HK-2 (cell line): ENCODE measurements around the gene STAT4.

Experiments
- DNase-seq: peaks from one replicate; pipeline ENCODE4 v3.0.0-alpha.2; 2018; ENCODE audit not compliant: unreplicated experiment

The STAT4 gene

GRCh38 chr2:191144217-191144616, 6.6 kb downstream of the STAT4 start:
- no peak for DNase-seq

- DNase-seq: no peak
Measured at GRCh38 chr2:191143791-191144190, 7.0 kb downstream of the STAT4 start.

- DNase-seq: no peak
Measured at GRCh38 chr2:191128911-191129304, 21.9 kb downstream of the STAT4 start.

GRCh38 chr2:191128172-191128910, 22.5 kb downstream of the STAT4 start:
- no peak for DNase-seq

- DNase-seq: no peak
Measured at GRCh38 chr2:191127235-191127634, 23.6 kb downstream of the STAT4 start.

GRCh38 chr2:191126386-191127085, 24.3 kb downstream of the STAT4 start:
- no peak for DNase-seq

GRCh38 chr2:191125646-191126045, 25.1 kb downstream of the STAT4 start:
- DNase-seq: no peak

- no peak for DNase-seq
Measured at GRCh38 chr2:191122638-191123294, 28.0 kb downstream of the STAT4 start.

- no peak for DNase-seq
Measured at GRCh38 chr2:191117341-191117740, 33.5 kb downstream of the STAT4 start.

GRCh38 chr2:191115804-191116203, 35.0 kb downstream of the STAT4 start:
- DNase-seq: no peak

- no peak for DNase-seq
Measured at GRCh38 chr2:191115391-191115790, 35.4 kb downstream of the STAT4 start.

GRCh38 chr2:191114403-191114886, 36.3 kb downstream of the STAT4 start:
- no peak for DNase-seq

- DNase-seq: no peak
Measured at GRCh38 chr2:191113761-191114160, 37.0 kb downstream of the STAT4 start.

- DNase-seq: no peak
Measured at GRCh38 chr2:191112448-191112901, 38.3 kb downstream of the STAT4 start.

GRCh38 chr2:191109888-191110287, 40.9 kb downstream of the STAT4 start:
- no peak for DNase-seq

- DNase-seq: no peak
Measured at GRCh38 chr2:191108331-191108730, 42.5 kb downstream of the STAT4 start.

GRCh38 chr2:191105082-191105481, 45.7 kb downstream of the STAT4 start:
- DNase-seq: no peak

GRCh38 chr2:191103774-191104173, 47.0 kb downstream of the STAT4 start:
- DNase-seq: no peak

- no peak for DNase-seq
Measured at GRCh38 chr2:191100216-191100615, 50.6 kb downstream of the STAT4 start.

- DNase-seq: no peak
Measured at GRCh38 chr2:191087311-191087710, 63.5 kb downstream of the STAT4 start.

GRCh38 chr2:191086706-191087105, 64.1 kb downstream of the STAT4 start:
- DNase-seq: no peak

- DNase-seq: no peak
Measured at GRCh38 chr2:191083540-191083939, 67.3 kb downstream of the STAT4 start.

GRCh38 chr2:191082321-191082720, 68.5 kb downstream of the STAT4 start:
- DNase-seq: no peak
